ENCODE measurements around the gene PTPN14.

DNA sequence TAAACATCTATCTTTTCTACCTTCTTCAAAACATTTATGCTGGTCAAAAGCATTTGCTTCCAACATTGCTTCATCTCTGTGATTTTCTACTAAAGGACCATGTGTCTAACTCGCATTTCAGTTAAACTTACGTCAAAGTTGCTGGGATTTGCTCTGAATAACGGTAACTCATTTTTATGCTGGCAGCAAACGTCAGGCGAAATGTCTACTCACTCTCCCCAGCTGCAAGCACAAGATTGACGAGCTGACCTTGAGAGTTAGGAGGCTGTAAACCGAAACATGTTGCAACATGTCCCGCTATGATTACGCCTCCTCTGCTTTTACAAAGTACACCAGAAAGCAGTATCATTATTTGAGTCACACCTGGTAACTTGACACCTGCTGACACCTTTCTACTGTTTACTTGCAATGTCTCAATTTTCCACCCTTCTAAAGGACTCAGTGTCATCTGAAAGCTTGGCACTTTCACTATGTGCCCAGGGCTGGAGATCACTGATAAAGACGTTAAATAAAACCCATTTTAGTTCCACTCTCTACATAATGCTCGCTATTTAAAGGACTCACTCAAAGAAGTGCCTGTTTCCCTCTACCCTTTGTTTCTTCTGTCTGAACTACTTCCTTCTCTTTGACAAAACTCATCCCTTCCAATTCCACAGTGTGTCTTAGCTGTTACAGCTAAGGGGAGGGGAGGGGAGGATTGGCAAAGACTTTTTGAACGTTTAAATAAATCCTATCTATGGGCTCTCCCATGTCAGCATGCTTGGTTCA lies 111.9 kb downstream of the PTPN14 start:
- TF ChIP-seq HDGF (IDR thresholded peaks at IDR 0.05; ENCODE audit: borderline replicate concordance) (no peak), FOXM1 (IDR thresholded peaks at IDR 0.05; ENCODE audit: borderline replicate concordance) (no peak), ZNF384 (IDR thresholded peaks at IDR 0.05) (no peak), LEF1 (IDR thresholded peaks at IDR 0.05; ENCODE audit: borderline replicate concordance) (peak; percentile 73; the same call in 1 of the 2 replicates), BHLHE40 (IDR thresholded peaks at IDR 0.05; ENCODE audit: borderline replicate concordance) (no peak)
